ENCODE measurements around the gene ARAP1.

ARAP1 gene

DNA sequence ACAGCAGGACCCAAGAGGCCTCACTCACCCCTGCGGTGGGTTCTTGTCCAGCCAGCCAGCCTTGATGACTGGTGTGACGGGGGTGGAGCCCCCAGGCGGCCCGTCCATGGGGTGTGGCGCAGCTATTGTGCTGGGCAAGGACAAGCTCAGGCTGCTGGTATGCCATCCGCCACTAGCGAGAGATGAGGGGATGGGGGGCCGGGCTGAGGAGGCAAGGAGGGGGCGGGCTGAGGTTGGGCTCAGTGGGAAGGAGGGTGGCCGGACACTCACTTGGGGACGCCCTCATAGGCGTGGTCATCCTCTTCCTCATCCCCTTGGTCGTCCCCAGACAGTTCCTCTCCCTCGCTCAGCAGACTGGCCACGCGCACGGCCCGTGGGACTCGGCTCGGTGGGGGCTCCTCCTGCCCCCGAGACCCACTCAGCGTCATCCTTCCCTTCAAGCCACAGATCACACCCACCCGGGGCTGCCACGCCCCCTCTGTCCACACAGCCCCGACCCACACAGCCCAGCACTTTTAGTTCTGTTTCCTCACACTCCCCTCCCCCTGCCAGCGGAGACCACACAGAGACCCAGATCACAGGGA, 39.9 kb downstream of the ARAP1 start:
- Histone ChIP-seq H3K9me3 (replicated peaks; ENCODE audit: insufficient read depth, low read length) (no peaks in the 10 kb centered on the region), H3K4me2 (ENCODE audit: low read depth, low read length) (no peak overlapping the region), H3K36me3 (replicated peaks; ENCODE audit: insufficient read depth, low read length) (peaks cover 5% of the 10 kb centered on the region; the same call in 1 of the 2 replicates), H3K79me2 (ENCODE audit: low read length) (peaks cover 52% of the 10 kb centered on the region), H3K9ac (ENCODE audit: low read length) (no peak overlapping the region), H3K4me1 (ENCODE audit: low read length) (peaks cover 14% of the 10 kb centered on the region), H3K27me3 (replicated peaks; ENCODE audit: insufficient read depth, low read length) (no peaks in the 10 kb centered on the region), H3K4me3 (ENCODE audit: low read length) (no peak overlapping the region), H2AFZ (ENCODE audit: low read length) (no peak overlapping the region), H3F3A (ENCODE audit: insufficient read depth, low read length) (peaks cover 7% of the 10 kb centered on the region), H3K9me2 (replicated peaks; ENCODE audit: insufficient read depth, low read length) (no peaks in the 10 kb centered on the region), H3K27ac (ENCODE audit: low read length) (no peak overlapping the region), H4K20me1 (ENCODE audit: insufficient read depth, low read length) (no peaks in the 10 kb centered on the region)
- no peak for DNase-seq
- no peak for TF ChIP-seq EZH2 (optimal IDR thresholded peaks at IDR 0.05; ENCODE audit: low read depth, low read length)
- TF ChIP-seq, protein P1, sequence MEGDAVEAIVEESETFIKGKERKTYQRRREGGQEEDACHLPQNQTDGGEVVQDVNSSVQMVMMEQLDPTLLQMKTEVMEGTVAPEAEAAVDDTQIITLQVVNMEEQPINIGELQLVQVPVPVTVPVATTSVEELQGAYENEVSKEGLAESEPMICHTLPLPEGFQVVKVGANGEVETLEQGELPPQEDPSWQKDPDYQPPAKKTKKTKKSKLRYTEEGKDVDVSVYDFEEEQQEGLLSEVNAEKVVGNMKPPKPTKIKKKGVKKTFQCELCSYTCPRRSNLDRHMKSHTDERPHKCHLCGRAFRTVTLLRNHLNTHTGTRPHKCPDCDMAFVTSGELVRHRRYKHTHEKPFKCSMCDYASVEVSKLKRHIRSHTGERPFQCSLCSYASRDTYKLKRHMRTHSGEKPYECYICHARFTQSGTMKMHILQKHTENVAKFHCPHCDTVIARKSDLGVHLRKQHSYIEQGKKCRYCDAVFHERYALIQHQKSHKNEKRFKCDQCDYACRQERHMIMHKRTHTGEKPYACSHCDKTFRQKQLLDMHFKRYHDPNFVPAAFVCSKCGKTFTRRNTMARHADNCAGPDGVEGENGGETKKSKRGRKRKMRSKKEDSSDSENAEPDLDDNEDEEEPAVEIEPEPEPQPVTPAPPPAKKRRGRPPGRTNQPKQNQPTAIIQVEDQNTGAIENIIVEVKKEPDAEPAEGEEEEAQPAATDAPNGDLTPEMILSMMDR (IDR thresholded peaks at IDR 0.05; ENCODE audit: low read length) = no peak
- TF ChIP-seq EZH2phosphoT487 (IDR thresholded peaks at IDR 0.05; ENCODE audit: low read length) = no peak

DNA sequence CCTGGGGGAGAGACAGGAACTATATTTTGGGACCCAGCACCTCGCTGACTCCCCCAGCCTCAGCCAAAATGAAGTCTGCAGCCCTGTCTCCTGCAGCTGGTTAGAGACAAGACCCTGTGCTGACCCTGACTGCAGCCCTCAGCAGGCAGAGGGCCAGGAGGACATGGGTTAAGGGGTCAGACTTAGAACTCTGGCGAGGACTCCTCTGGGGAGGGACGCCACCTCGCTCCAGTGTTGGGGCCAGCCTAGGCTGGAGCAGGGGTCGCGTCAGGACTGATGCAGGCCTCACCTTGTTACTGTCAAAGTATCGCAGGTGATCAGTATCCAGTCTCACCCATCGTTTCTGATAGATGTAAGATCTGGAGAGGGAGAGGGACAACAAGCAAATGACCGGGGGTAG, 41.1 kb downstream of the ARAP1 start:
- H3K27me3 ChIP-seq (replicated peaks; ENCODE audit: insufficient read depth, low read length) = no peaks in the 10 kb centered on the region
- H3K9me2 ChIP-seq (replicated peaks; ENCODE audit: insufficient read depth, low read length) = no peaks in the 10 kb centered on the region
- no peak for DNase-seq
- H3K4me1 ChIP-seq (ENCODE audit: low read length) = peaks cover 6% of the 10 kb centered on the region; the same call in 1 of the 2 replicates
- H3F3A ChIP-seq (ENCODE audit: insufficient read depth, low read length) = no peaks in the 10 kb centered on the region
- TF ChIP-seq EZH2phosphoT487 (IDR thresholded peaks at IDR 0.05; ENCODE audit: low read length) (no peak), EZH2 (optimal IDR thresholded peaks at IDR 0.05; ENCODE audit: low read depth, low read length) (no peak)
- TF ChIP-seq, protein P1 (IDR thresholded peaks at IDR 0.05; ENCODE audit: low read length) = no peak
- H3K27ac ChIP-seq (ENCODE audit: low read length) = no peak overlapping the region
- H2AFZ ChIP-seq (ENCODE audit: low read length) = no peak overlapping the region
- H3K79me2 ChIP-seq (ENCODE audit: low read length) = peaks cover 45% of the 10 kb centered on the region
- peaks cover 5% of the 10 kb centered on the region; the same call in 1 of the 2 replicates for H3K36me3 ChIP-seq (replicated peaks; ENCODE audit: insufficient read depth, low read length)
- H3K9ac ChIP-seq (ENCODE audit: low read length) = no peak overlapping the region
- H4K20me1 ChIP-seq (ENCODE audit: insufficient read depth, low read length) = no peaks in the 10 kb centered on the region
- no peak overlapping the region for H3K4me3 ChIP-seq (ENCODE audit: low read length)
- H3K9me3 ChIP-seq (replicated peaks; ENCODE audit: insufficient read depth, low read length) = no peaks in the 10 kb centered on the region
- no peak overlapping the region for H3K4me2 ChIP-seq (ENCODE audit: low read depth, low read length)

DNA sequence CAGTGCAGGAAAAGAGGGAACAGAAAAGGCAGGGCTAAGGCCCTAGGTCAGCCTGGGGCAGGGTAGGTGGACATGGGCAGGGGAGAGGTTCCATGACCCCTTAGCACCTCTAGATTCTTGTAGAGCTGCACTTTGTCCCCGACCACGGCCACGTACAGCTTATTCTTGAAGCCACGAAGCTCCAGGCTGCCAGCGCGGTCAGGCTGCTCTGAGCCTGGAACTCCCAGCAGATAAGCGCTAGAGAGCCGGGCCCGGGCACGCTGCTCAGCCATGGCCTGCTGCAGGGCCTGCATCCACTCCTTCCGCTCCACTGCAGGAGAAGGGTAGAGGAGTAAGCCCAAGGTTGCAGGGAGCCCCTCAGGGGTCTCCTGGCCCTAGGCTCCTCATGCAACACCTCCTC, 41.9 kb downstream of the ARAP1 start:
- no peak overlapping the region for H2AFZ ChIP-seq (ENCODE audit: low read length)
- no peak for TF ChIP-seq EZH2phosphoT487 (IDR thresholded peaks at IDR 0.05; ENCODE audit: low read length)
- TF ChIP-seq, protein P1 (IDR thresholded peaks at IDR 0.05; ENCODE audit: low read length) = no peak
- TF ChIP-seq EZH2 (optimal IDR thresholded peaks at IDR 0.05; ENCODE audit: low read depth, low read length) = no peak
- H3K4me3 ChIP-seq (ENCODE audit: low read length) = no peak overlapping the region
- H3K27ac ChIP-seq (ENCODE audit: low read length) = no peak overlapping the region
- H3K4me1 ChIP-seq (ENCODE audit: low read length) = 0 out of 2 replicates have a peak, but pooled peaks cover 3% of the 10 kb centered on the region
- no peak overlapping the region for H3K9ac ChIP-seq (ENCODE audit: low read length)
- no peaks in the 10 kb centered on the region for H4K20me1 ChIP-seq (ENCODE audit: insufficient read depth, low read length)
- H3K9me2 ChIP-seq (replicated peaks; ENCODE audit: insufficient read depth, low read length) = no peaks in the 10 kb centered on the region
- no peaks in the 10 kb centered on the region for H3K9me3 ChIP-seq (replicated peaks; ENCODE audit: insufficient read depth, low read length)
- peaks cover 5% of the 10 kb centered on the region; the same call in 1 of the 2 replicates for H3K36me3 ChIP-seq (replicated peaks; ENCODE audit: insufficient read depth, low read length)
- no peak overlapping the region for H3K4me2 ChIP-seq (ENCODE audit: low read depth, low read length)
- no peaks in the 10 kb centered on the region for H3F3A ChIP-seq (ENCODE audit: insufficient read depth, low read length)
- no peak for DNase-seq
- peaks cover 39% of the 10 kb centered on the region for H3K79me2 ChIP-seq (ENCODE audit: low read length)
- H3K27me3 ChIP-seq (replicated peaks; ENCODE audit: insufficient read depth, low read length) = no peaks in the 10 kb centered on the region
